ENCODE data around the gene ESPN.
"Not testable (repeated sequence)": the region's sequence is repeated elsewhere in the genome, so short reads cannot be mapped to it uniquely, and the experiment has no call there.

- TF ChIP-seq EP300, CTCF, POLR2A (IDR thresholded peaks at IDR 0.05): not testable (repeated sequence)
Observed at GRCh38 chr1:6429660-6430411, 5.3 kb downstream of the ESPN start.

Measured in upper lobe of left lung (tissue), 4 donors.